Measurements from ENCODE around the gene MYO15B. TPM values are rescaled to one million over a fixed set of nuclear protein-coding genes. Genes with fewer than 3 reads are reported as not detected.

MYO15B gene
- total RNA-seq, 2 donors from 2014 or later: 102 to 121 TPM

GRCh38 chr17:75639771-75640555 is 52.4 kb downstream of the MYO15B start:
- Mint-ChIP-seq H3K27me3 (ENCODE audit: low read depth) (no peaks in the 10 kb centered on the region), H3K9me3 (no peaks in the 10 kb centered on the region), H3K36me3 (ENCODE audit: insufficient read depth in 2 of 2) (no peaks in the 10 kb centered on the region), H3K4me3 (no peak overlapping the region), H3K4me1 (ENCODE audit: low read depth) (no peaks in the 10 kb centered on the region), H3K27ac (no peak overlapping the region)
- no peak for ATAC-seq (replicated peaks in 1 of 2)
- no peak for DNase-seq

- Mint-ChIP-seq H3K4me3 (no peak overlapping the region), H3K27ac (no peak overlapping the region), H3K9me3 (no peaks in the 10 kb centered on the region), H3K27me3 (ENCODE audit: low read depth) (no peaks in the 10 kb centered on the region), H3K36me3 (ENCODE audit: insufficient read depth in 2 of 2) (no peaks in the 10 kb centered on the region), H3K4me1 (ENCODE audit: low read depth) (no peaks in the 10 kb centered on the region)
- ATAC-seq (replicated peaks in 1 of 2): no peak
- DNase-seq: no peak
Observed at GRCh38 chr17:75640556-75641119, 53.0 kb downstream of the MYO15B start.

GRCh38 chr17:75641343-75641742 is 53.7 kb downstream of the MYO15B start:
- H3K27ac Mint-ChIP-seq: no peak overlapping the region
- no peaks in the 10 kb centered on the region for H3K36me3 Mint-ChIP-seq (ENCODE audit: insufficient read depth in 2 of 2)
- H3K4me3 Mint-ChIP-seq: no peak overlapping the region
- no peak for ATAC-seq (replicated peaks in 1 of 2)
- no peaks in the 10 kb centered on the region for H3K27me3 Mint-ChIP-seq (ENCODE audit: low read depth)
- H3K4me1 Mint-ChIP-seq (ENCODE audit: low read depth): no peaks in the 10 kb centered on the region
- no peaks in the 10 kb centered on the region for H3K9me3 Mint-ChIP-seq
- no peak for DNase-seq

DNA sequence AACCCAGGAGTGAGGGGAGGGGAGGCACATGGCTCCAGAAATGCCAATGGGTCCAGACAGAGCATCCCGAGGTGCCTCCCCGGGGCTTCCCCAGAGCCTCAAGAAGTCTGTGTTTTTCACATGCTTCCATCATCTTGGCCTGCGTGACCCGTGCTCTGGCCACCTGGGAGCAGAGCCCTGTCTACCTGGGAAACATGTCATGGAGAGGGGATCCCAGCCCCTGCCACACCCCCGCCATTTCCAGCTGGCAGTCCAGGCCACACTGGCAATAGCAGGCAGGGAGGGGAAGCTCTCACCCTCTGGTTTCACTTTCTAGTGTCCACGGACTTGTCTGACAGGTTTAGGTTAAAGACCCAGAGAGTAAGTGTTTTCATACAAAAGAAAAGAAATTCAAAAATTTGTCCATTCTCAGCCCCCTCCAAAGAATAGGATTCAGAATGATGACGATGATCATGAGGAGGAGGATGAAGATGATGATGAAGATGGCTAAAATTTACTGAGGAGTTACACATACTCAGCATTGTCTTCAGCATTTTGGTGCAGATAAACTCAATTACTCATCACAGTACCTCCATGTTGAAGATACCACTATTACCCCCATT is 54.7 kb downstream of the MYO15B start:
- ATAC-seq (replicated peaks in 1 of 2): no peak

GRCh38 chr17:75642784-75643642 is 55.4 kb downstream of the MYO15B start:
- no peaks in the 10 kb centered on the region for H3K36me3 Mint-ChIP-seq (ENCODE audit: insufficient read depth in 2 of 2)
- H3K4me3 Mint-ChIP-seq: no peak overlapping the region
- no peaks in the 10 kb centered on the region for H3K9me3 Mint-ChIP-seq
- DNase-seq (no peak), ATAC-seq (replicated peaks in 1 of 2) (no peak)
- H3K27ac Mint-ChIP-seq: no peak overlapping the region
- H3K27me3 Mint-ChIP-seq (ENCODE audit: low read depth): no peaks in the 10 kb centered on the region
- no peaks in the 10 kb centered on the region for H3K4me1 Mint-ChIP-seq (ENCODE audit: low read depth)

More for the DNA sequence above, 54.7 kb downstream of the MYO15B start:
- Mint-ChIP-seq H3K4me3 (no peak overlapping the region), H3K4me1 (ENCODE audit: low read depth) (no peaks in the 10 kb centered on the region), H3K27me3 (ENCODE audit: low read depth) (no peaks in the 10 kb centered on the region), H3K27ac (no peak overlapping the region), H3K9me3 (no peaks in the 10 kb centered on the region), H3K36me3 (ENCODE audit: insufficient read depth in 2 of 2) (no peaks in the 10 kb centered on the region)
- no peak for DNase-seq

DNA sequence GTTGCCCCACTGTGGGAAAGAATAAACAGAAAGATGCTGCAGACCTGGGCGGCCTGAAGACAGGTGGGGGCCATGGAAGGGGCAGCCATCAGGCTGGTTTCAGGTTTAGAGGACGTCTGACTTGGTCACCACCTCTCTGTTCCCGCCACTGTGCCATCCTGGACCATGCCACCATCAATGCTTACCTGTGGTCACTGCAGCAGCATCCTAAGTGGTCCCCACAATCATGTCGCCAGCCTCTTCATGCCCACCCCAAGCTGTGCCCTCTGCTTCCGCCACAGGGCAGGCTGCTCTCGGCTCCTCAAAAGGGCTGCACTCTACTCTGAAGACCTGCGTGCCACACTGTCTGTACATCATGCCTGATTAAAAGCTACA is 56.0 kb downstream of the MYO15B start:
- no peak for ATAC-seq (replicated peaks in 1 of 2)
- Mint-ChIP-seq H3K27me3 (ENCODE audit: low read depth) (no peaks in the 10 kb centered on the region), H3K36me3 (ENCODE audit: insufficient read depth in 2 of 2) (no peaks in the 10 kb centered on the region), H3K9me3 (no peaks in the 10 kb centered on the region), H3K4me3 (no peak overlapping the region), H3K27ac (no peak overlapping the region), H3K4me1 (ENCODE audit: low read depth) (no peaks in the 10 kb centered on the region)
- DNase-seq: no peak

DNA sequence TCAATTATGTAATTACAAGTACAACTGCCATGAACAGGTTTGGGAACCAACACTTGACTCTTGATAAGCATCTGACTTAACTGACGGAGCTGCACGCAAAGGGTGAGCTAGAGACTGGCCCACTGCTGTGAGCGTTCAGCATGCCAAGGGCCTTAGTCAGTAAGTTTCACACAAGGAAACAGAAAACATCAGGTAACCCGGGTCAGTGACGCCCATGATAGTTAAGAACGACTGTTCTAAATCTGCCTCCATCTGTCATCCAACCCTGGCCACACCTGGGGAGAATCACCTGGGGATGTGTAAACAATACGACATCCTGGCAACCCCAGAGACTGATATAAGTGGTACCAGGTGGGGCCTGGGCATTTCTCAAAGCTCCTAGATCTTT is 57.9 kb downstream of the MYO15B start:
- Mint-ChIP-seq H3K27ac (no peak overlapping the region), H3K27me3 (ENCODE audit: low read depth) (no peaks in the 10 kb centered on the region), H3K4me1 (ENCODE audit: low read depth) (no peaks in the 10 kb centered on the region), H3K9me3 (no peaks in the 10 kb centered on the region), H3K4me3 (no peak overlapping the region), H3K36me3 (ENCODE audit: insufficient read depth in 2 of 2) (peaks cover 4 to 6% of the 10 kb centered on the region in 2 donors)
- no peak for ATAC-seq (replicated peaks in 1 of 2)
- DNase-seq: no peak

- ATAC-seq (replicated peaks in 1 of 2) (peak; percentile 43 to 68), DNase-seq (no peak)
- no peaks in the 10 kb centered on the region for H3K4me1 Mint-ChIP-seq (ENCODE audit: low read depth)
- H3K9me3 Mint-ChIP-seq: no peaks in the 10 kb centered on the region
- no peak overlapping the region for H3K27ac Mint-ChIP-seq
- no peak overlapping the region for H3K4me3 Mint-ChIP-seq
- H3K36me3 Mint-ChIP-seq (ENCODE audit: insufficient read depth in 2 of 2): peaks cover 4 to 9% of the 10 kb centered on the region in 2 donors
- H3K27me3 Mint-ChIP-seq (ENCODE audit: low read depth): no peaks in the 10 kb centered on the region
Observed at GRCh38 chr17:75645889-75646637, 58.5 kb downstream of the MYO15B start.

DNA sequence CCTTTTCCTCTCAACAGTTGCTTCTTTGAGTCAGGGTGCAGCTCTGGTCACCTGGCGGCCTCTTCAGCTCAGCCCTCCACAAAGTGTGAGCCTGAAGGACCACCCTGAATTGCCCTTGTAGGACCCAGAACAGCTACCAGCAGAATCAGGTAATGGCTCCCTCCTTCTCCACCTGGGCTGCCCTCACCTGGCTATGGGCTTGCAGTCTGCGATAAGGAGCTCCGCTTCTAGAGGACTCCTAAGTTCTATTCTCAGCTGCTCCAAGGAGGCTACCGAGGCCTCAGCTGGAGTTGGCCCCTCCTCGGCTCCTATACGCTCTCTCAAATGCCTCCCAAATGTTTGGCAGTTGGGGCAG is 59.0 kb downstream of the MYO15B start:
- DNase-seq: no peak
- Mint-ChIP-seq H3K36me3 (ENCODE audit: insufficient read depth in 2 of 2) (peaks cover 4 to 9% of the 10 kb centered on the region in 2 donors), H3K4me1 (ENCODE audit: low read depth) (no peaks in the 10 kb centered on the region), H3K4me3 (no peak overlapping the region), H3K27me3 (ENCODE audit: low read depth) (no peaks in the 10 kb centered on the region), H3K9me3 (no peaks in the 10 kb centered on the region), H3K27ac (no peak overlapping the region)
- no peak for ATAC-seq (replicated peaks in 1 of 2)

DNA sequence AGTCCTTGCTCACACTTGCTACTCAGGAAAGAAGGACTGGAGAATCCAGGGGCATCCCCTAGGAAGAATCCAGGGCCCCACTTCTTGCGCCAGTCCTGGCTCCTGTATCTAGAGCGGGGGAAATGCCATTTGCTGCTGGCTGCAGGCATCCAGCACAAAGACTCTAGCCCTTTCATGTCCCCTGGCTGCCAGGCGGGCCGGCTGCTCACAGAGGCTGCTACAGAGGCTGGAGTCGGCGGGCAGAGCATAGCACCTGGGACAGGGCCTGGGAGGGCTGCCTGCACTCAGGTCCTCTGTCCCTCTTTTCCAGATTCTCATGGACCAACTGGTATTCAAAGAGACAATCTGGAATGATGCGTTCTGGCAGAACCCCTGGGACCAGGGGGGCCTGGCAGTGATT is 59.5 kb downstream of the MYO15B start:
- DNase-seq: no peak

GRCh38 chr17:75647921-75648320 is 60.3 kb downstream of the MYO15B start:
- Mint-ChIP-seq H3K4me1 (ENCODE audit: low read depth) (peaks cover 3% of the 10 kb centered on the region), H3K36me3 (ENCODE audit: insufficient read depth in 2 of 2) (peaks cover 4 to 9% of the 10 kb centered on the region in 2 donors), H3K27me3 (ENCODE audit: low read depth) (no peaks in the 10 kb centered on the region), H3K27ac (no peak overlapping the region), H3K9me3 (no peaks in the 10 kb centered on the region), H3K4me3 (no peak overlapping the region)
- no peak for DNase-seq
- no peak for ATAC-seq (replicated peaks in 1 of 2)

More for the DNA sequence above, 59.5 kb downstream of the MYO15B start:
- Mint-ChIP-seq H3K4me3 (no peak overlapping the region), H3K9me3 (no peaks in the 10 kb centered on the region), H3K4me1 (ENCODE audit: low read depth) (no peaks in the 10 kb centered on the region), H3K36me3 (ENCODE audit: insufficient read depth in 2 of 2) (peaks cover 4 to 9% of the 10 kb centered on the region in 2 donors), H3K27me3 (ENCODE audit: low read depth) (no peaks in the 10 kb centered on the region), H3K27ac (no peak overlapping the region)
- no peak for ATAC-seq (replicated peaks in 1 of 2)

GRCh38 chr17:75649687-75650086 is 62.1 kb downstream of the MYO15B start:
- DNase-seq (no peak), ATAC-seq (replicated peaks in 1 of 2) (no peak)
- no peaks in the 10 kb centered on the region for H3K9me3 Mint-ChIP-seq
- H3K27me3 Mint-ChIP-seq (ENCODE audit: low read depth): no peaks in the 10 kb centered on the region
- H3K27ac Mint-ChIP-seq: no peak overlapping the region
- H3K4me3 Mint-ChIP-seq: no peak overlapping the region
- peaks cover 7% of the 10 kb centered on the region for H3K4me1 Mint-ChIP-seq (ENCODE audit: low read depth)
- H3K36me3 Mint-ChIP-seq (ENCODE audit: insufficient read depth in 2 of 2): peaks cover 4 to 9% of the 10 kb centered on the region in 2 donors

All from activated T-cell treated with anti-CD3 and anti-CD28 coated beads, Interleukin-2, amount 50 U/mL, for 72 hours (primary cell).